PC-9 (cell line): ENCODE measurements around the gene LSP1. TPM values are rescaled to one million over a fixed set of nuclear protein-coding genes. Genes with fewer than 3 reads are reported as not detected.

Experiments
- BruUV-seq: library from RNA; stranded (reverse); fragments of 400-500 nt; replicated peaks from 2 replicates; lab custom pipeline; 2021; lab: Mats Ljungman, UMichigan
- CTCF ChIA-PET: fragments of 300-600 bp; sonication (Branson Sonifier 250); formaldehyde crosslinking; loops from one replicate; lab custom pipeline; 2022; ENCODE audit warnings: antibody characterized with exemption; lab: Charles Lee
- POLR2A ChIA-PET: fragments of 300-600 bp; sonication (Branson Sonifier 250); formaldehyde crosslinking; loops from one replicate; lab custom pipeline; 2022; ENCODE audit warnings: antibody characterized with exemption; ENCODE audit not compliant: unreplicated experiment; lab: Charles Lee
- DNase-seq, 2 experiments: peaks; one replicate each; pipeline versions ENCODE4 v3.0.0 to v3.0.0-alpha.2; 2015 to 2022; ENCODE audit warnings: mixed read lengths in 1 of 2
- H2AFZ ChIP-seq: fragments of 200-600 bp; sonication (generic); 2 replicates; pipeline ENCODE4 v1.8.1; 2017; ENCODE audit warnings: antibody characterized with exemption
- H3F3A ChIP-seq: fragments of 200-600 bp; sonication (generic); 2 replicates; pipeline ENCODE4 v1.8.1; 2017; ENCODE audit warnings: antibody characterized with exemption, mild to moderate bottlenecking, low read depth; ENCODE audit not compliant: insufficient read depth
- H3K27ac ChIP-seq: fragments of 200-600 bp; sonication (generic); 2 replicates; pipeline ENCODE4 v1.6.1; 2016; ENCODE audit warnings: mixed run types
- H3K27me3 ChIP-seq: fragments of 200-600 bp; sonication (generic); 2 replicates; pipeline ENCODE4 v1.6.1; 2016; ENCODE audit warnings: low read depth, mixed run types; ENCODE audit not compliant: insufficient read depth
- H3K36me3 ChIP-seq: fragments of 200-600 bp; sonication (generic); 2 replicates; pipeline ENCODE4 v1.6.1; 2016; ENCODE audit warnings: low read depth, mixed run types
- H3K4me1 ChIP-seq: fragments of 200-600 bp; sonication (generic); replicated peaks from 2 replicates; pipeline ENCODE4 v1.6.1; 2016; ENCODE audit warnings: mixed run types; ENCODE audit not compliant: insufficient read depth
- H3K4me2 ChIP-seq: fragments of 200-600 bp; sonication (generic); 2 replicates; pipeline ENCODE4 v1.6.1; 2017; ENCODE audit warnings: mixed run types
- H3K4me3 ChIP-seq: fragments of 200-600 bp; sonication (generic); 2 replicates; pipeline ENCODE4 v1.6.1; 2016; ENCODE audit warnings: mixed run types
- H3K79me2 ChIP-seq: fragments of 200-600 bp; sonication (generic); 2 replicates; pipeline ENCODE4 v1.6.1; 2017; ENCODE audit warnings: low read depth, mixed run types
- H3K9me2 ChIP-seq: fragments of 200-600 bp; sonication (generic); 2 replicates; pipeline ENCODE4 v1.8.1; 2017; ENCODE audit warnings: mild to moderate bottlenecking; ENCODE audit not compliant: insufficient read depth
- H3K9me3 ChIP-seq: fragments of 200-600 bp; sonication (generic); 2 replicates; pipeline ENCODE4 v1.8.1; 2016; ENCODE audit warnings: low read depth; ENCODE audit not compliant: insufficient read depth
- H4K20me1 ChIP-seq: fragments of 200-600 bp; sonication (generic); 2 replicates; pipeline ENCODE4 v1.8.1; 2017; ENCODE audit not compliant: insufficient read depth
- CTCF ChIP-seq: fragments of 200-600 bp; sonication (generic); conservative IDR thresholded peaks from 2 replicates; pipeline ENCODE4 v1.6.1; 2017; ENCODE audit warnings: mixed run types, antibody characterized with exemption, mild to moderate bottlenecking, moderate library complexity
- EZH2 ChIP-seq: fragments of 200-600 bp; sonication (generic); IDR thresholded peaks from 2 replicates; pipeline ENCODE4 v1.8.0; 2017; ENCODE audit warnings: antibody characterized with exemption, low read depth
- intact Hi-C: fragments of 100-400 bp; cut with micrococcal nuclease; formaldehyde crosslinking; loops from one replicate; pipeline ENCODE4 v1.10.0; 2022; ENCODE audit not compliant: unreplicated experiment
- total RNA-seq: library from RNA; stranded (reverse); gene quantifications from 2 replicates; pipeline ENCODE4 v1.2.3, GENCODE V29; 2021

Gene LSP1
- total RNA-seq, 1 experiment from 2014 or later: 2.6 TPM

- intact Hi-C loops: no loop called here
- no peak overlapping the region for H3K4me3 ChIP-seq
- no peaks in the 10 kb centered on the region for H3K79me2 ChIP-seq
- no peaks in the 10 kb centered on the region for H3K4me1 ChIP-seq
- H3K36me3 ChIP-seq: no peaks in the 10 kb centered on the region
- TF ChIP-seq EZH2 (no peak), CTCF (no peak)
- ChIA-PET POLR2A (no interaction called here), CTCF (no interaction called here)
- DNase-seq: no peak
- H3K9me3 ChIP-seq: no peaks in the 10 kb centered on the region
- no peaks in the 10 kb centered on the region for H4K20me1 ChIP-seq
- H3K4me2 ChIP-seq: no peak overlapping the region
- H2AFZ ChIP-seq: no peak overlapping the region
- no peaks in the 10 kb centered on the region for H3K9me2 ChIP-seq
- H3F3A ChIP-seq: no peaks in the 10 kb centered on the region
- H3K27ac ChIP-seq: no peak overlapping the region
- H3K27me3 ChIP-seq: peaks cover 5% of the 10 kb centered on the region; the same call in 1 of the 2 replicates
- no TSS peak for BruUV-seq
These were observed 75.1 kb downstream of the LSP1 start for GRCh38 chr11:1927848-1928469.

DNA sequence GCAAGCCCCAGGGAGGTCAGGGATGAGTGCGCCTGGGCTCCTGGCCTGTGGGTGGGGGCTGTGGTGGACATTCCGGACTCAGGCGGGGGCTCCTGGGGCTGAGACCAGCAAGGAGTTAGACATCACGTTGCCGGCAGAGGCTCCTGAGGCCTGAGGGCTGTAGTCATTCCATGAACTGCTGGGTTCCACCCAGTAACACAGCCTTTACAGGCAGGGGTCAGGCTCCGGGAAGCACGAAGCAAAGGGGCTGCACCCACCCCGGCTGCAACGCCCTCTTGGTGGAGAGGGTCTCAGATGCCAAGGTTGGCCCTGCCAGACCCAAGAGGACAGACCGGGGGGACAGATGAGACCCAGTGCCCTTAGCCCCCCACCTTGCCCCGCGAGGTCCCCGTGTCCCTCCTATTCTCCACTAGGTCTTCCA lies 75.6 kb downstream of the LSP1 start:
- H3K9me3 ChIP-seq: no peaks in the 10 kb centered on the region
- CTCF ChIA-PET: no interaction called here
- BruUV-seq: no TSS peak

DNA sequence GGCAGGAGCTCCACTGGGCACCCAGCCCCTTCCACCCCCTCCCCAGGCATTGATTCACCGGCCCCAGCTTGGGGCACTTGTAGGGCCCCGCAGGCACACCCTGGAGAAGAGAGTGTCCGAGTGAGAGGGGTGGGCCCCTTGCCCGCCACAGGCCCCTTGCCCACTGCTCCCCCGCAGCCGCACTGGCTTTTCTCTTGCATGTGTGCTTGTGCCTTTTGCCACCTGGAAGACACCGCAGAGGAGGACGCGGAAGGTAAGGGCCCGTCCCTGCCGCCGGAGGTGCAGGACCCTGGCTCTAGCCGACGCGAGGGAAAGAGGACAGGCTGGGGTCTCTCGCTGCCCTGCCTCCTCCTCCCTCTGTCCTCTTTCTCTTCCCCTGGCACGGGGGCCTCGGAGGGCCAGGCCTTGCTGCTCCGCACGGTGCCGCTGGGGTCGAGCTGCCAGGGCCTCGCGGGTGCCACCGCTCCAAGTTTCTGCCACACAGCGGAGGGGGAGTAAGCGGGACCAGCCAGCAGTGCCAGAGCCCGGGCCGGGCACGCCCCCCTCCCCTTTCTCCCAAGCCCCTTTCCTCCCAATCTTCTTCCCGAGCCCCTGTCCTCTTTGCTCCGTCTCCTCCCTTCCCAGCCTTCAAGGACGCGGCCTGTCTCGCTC lies 76.1 kb downstream of the LSP1 start:
- TF ChIP-seq EZH2 (no peak), CTCF (no peak)
- Histone ChIP-seq H3F3A (no peaks in the 10 kb centered on the region), H3K27ac (no peak overlapping the region), H4K20me1 (no peaks in the 10 kb centered on the region), H3K9me3 (no peaks in the 10 kb centered on the region), H3K4me3 (no peak overlapping the region), H2AFZ (no peak overlapping the region), H3K36me3 (no peaks in the 10 kb centered on the region), H3K9me2 (no peaks in the 10 kb centered on the region), H3K4me2 (no peak overlapping the region), H3K4me1 (no peaks in the 10 kb centered on the region), H3K79me2 (no peaks in the 10 kb centered on the region), H3K27me3 (peaks cover 13% of the 10 kb centered on the region; the same call in 1 of the 2 replicates)
- DNase-seq: no peak
- ChIA-PET CTCF (no interaction called here), POLR2A (no interaction called here)
- no TSS peak for BruUV-seq
- intact Hi-C loops: no loop called here

More for the DNA sequence above, 75.6 kb downstream of the LSP1 start:
- H3K9me2 ChIP-seq: no peaks in the 10 kb centered on the region
- no peaks in the 10 kb centered on the region for H3F3A ChIP-seq
- no peaks in the 10 kb centered on the region for H3K79me2 ChIP-seq
- POLR2A ChIA-PET: no interaction called here
- H4K20me1 ChIP-seq: no peaks in the 10 kb centered on the region
- no peak for DNase-seq
- intact Hi-C loops: no loop called here
- H3K27ac ChIP-seq: no peak overlapping the region
- TF ChIP-seq CTCF: no peak
- TF ChIP-seq EZH2: no peak
- no peak overlapping the region for H3K4me3 ChIP-seq
- H3K4me1 ChIP-seq: no peaks in the 10 kb centered on the region
- no peaks in the 10 kb centered on the region for H3K36me3 ChIP-seq
- H3K27me3 ChIP-seq: peaks cover 9% of the 10 kb centered on the region; the same call in 1 of the 2 replicates
- H3K4me2 ChIP-seq: no peak overlapping the region
- H2AFZ ChIP-seq: no peak overlapping the region
